Hematopoietic multipotent progenitor cell treated with erythropoietin and hydrocortisone succinate and interleukin-3 and kit ligand, for 6 days (in vitro differentiated cells): ENCODE measurements around the gene KRTAP10-7.
"Not testable (repeated sequence)": the region's sequence is repeated elsewhere in the genome, so short reads cannot be mapped to it uniquely, and the experiment has no call there.

ENCODE experiments used
- DNase-seq: peaks from one replicate; pipeline ENCODE4 v3.0.0-alpha.2; 2015

KRTAP10-7 gene

GRCh38 chr21:44612669-44613229 lies 12.4 kb downstream of the KRTAP10-7 start:
- DNase-seq = no peak

- DNase-seq = no peak
Observed at GRCh38 chr21:44613386-44614155, 13.2 kb downstream of the KRTAP10-7 start.

GRCh38 chr21:44614161-44614631 lies 13.8 kb downstream of the KRTAP10-7 start:
- DNase-seq = no peak

GRCh38 chr21:44614961-44615391 lies 14.6 kb downstream of the KRTAP10-7 start:
- no peak for DNase-seq

GRCh38 chr21:44615466-44615865 lies 15.1 kb downstream of the KRTAP10-7 start:
- DNase-seq = no peak

GRCh38 chr21:44615911-44616590 lies 15.7 kb downstream of the KRTAP10-7 start:
- no peak for DNase-seq

- no peak for DNase-seq
Observed at GRCh38 chr21:44616591-44616926, 16.2 kb downstream of the KRTAP10-7 start.

GRCh38 chr21:44617071-44617501 lies 16.7 kb downstream of the KRTAP10-7 start:
- no peak for DNase-seq

- DNase-seq = peak; percentile 11
Observed at GRCh38 chr21:44618504-44618903, 18.1 kb downstream of the KRTAP10-7 start.

- no peak for DNase-seq
Observed at GRCh38 chr21:44618909-44619308, 18.5 kb downstream of the KRTAP10-7 start.

- DNase-seq = no peak
Observed at GRCh38 chr21:44619886-44620285, 19.5 kb downstream of the KRTAP10-7 start.

GRCh38 chr21:44623575-44623974 lies 23.2 kb downstream of the KRTAP10-7 start:
- no peak for DNase-seq

- no peak for DNase-seq
Observed at GRCh38 chr21:44625756-44626155, 25.4 kb downstream of the KRTAP10-7 start.

GRCh38 chr21:44626262-44626661 lies 25.9 kb downstream of the KRTAP10-7 start:
- no peak for DNase-seq

GRCh38 chr21:44626673-44627143 lies 26.3 kb downstream of the KRTAP10-7 start, which contains the start of gene KRTAP10-9:
TSS of gene KRTAP10-9 (plus strand) at chr21:44627093. CDS start at chr21:44627172, 79 bp downstream.
- DNase-seq = no peak

- DNase-seq = not testable (repeated sequence)
Observed at GRCh38 chr21:44627181-44627822, 26.9 kb downstream of the KRTAP10-7 start.

- not testable (repeated sequence) for DNase-seq
Observed at GRCh38 chr21:44627831-44628233, 27.4 kb downstream of the KRTAP10-7 start.

GRCh38 chr21:44628707-44629391 lies 28.5 kb downstream of the KRTAP10-7 start:
- no peak for DNase-seq

GRCh38 chr21:44630440-44630839 lies 30.0 kb downstream of the KRTAP10-7 start:
- no peak for DNase-seq

GRCh38 chr21:44632067-44632466 lies 31.7 kb downstream of the KRTAP10-7 start:
- no peak for DNase-seq

GRCh38 chr21:44636209-44637017 lies 36.0 kb downstream of the KRTAP10-7 start:
- no peak for DNase-seq
